ENCODE data around the gene DCC.

- TF ChIP-seq CTCF (conservative IDR thresholded peaks at IDR 0.05 in 1 of 2, IDR thresholded peaks at IDR 0.05 in 1 of 2; ENCODE audit: low read depth in 1 of 2, low read length in 2 of 2): no peak
- TF ChIP-seq EZH2 (IDR thresholded peaks at IDR 0.05; ENCODE audit: low read length, missing control alignments): no peak
Observed at GRCh38 chr18:52572036-52573000, 232.3 kb downstream of the DCC start.

All from fibroblast of lung (primary cell).